D721Med (cell line): ENCODE measurements around the gene GNAT2.

Experiments used
- DNase-seq: peaks from one replicate; pipeline ENCODE4 v3.0.0; 2011; ENCODE audit warnings: low spot score; ENCODE audit not compliant: insufficient read length
- FAIRE-seq: peaks from 2 replicates; lab custom pipeline; 2011; peaks lifted over from hg19 to GRCh38; lab: Jason Lieb, UNC
- TF ChIP-seq, protein P1 (sequence below): IDR thresholded peaks from 2 replicates; pipeline ENCODE4 v1.5.1; 2012; ENCODE audit warnings: mild to moderate bottlenecking, control low read depth; ENCODE audit not compliant: insufficient read depth; ENCODE audit errors: missing control alignments

The GNAT2 gene

DNA sequence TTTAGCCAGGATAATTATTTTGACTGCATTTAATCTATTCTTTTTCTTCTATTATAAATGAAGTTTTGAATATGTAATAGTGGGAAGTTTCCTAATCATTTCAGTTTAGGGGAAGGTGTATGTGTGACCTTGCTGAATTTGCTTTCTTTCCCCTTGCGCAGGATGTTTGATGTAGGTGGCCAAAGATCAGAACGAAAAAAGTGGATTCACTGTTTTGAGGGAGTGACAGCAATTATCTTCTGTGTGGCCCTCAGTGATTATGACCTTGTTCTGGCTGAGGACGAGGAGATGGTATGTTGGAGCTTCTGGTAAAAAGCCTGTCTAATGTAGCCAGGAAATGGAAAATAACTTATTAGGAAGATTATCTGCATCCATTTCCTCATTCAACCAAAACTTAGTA is 33.4 kb downstream of the GNAT2 start:
- FAIRE-seq (no peak), DNase-seq (no peak)
- TF ChIP-seq, protein P1, sequence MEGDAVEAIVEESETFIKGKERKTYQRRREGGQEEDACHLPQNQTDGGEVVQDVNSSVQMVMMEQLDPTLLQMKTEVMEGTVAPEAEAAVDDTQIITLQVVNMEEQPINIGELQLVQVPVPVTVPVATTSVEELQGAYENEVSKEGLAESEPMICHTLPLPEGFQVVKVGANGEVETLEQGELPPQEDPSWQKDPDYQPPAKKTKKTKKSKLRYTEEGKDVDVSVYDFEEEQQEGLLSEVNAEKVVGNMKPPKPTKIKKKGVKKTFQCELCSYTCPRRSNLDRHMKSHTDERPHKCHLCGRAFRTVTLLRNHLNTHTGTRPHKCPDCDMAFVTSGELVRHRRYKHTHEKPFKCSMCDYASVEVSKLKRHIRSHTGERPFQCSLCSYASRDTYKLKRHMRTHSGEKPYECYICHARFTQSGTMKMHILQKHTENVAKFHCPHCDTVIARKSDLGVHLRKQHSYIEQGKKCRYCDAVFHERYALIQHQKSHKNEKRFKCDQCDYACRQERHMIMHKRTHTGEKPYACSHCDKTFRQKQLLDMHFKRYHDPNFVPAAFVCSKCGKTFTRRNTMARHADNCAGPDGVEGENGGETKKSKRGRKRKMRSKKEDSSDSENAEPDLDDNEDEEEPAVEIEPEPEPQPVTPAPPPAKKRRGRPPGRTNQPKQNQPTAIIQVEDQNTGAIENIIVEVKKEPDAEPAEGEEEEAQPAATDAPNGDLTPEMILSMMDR, result no peak

DNA sequence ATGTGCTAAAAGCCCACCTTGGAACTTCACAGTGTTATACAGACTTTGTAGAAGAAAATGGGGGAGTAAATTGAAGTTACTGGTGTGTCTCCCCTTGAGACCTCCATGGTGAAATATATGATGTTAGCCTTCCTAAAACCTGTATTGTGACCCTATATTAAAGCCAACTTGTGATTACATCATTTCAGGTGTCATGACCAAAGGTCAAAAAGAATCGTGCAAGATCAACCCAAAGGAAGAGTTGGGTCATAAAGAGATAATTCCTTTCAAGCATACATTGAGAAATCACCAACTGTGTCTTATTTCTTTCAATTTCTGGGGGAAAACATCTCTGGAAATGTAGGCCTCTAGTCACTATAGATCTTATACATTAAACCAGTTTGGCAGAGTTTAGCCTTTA is 34.6 kb downstream of the GNAT2 start:
- TF ChIP-seq, protein P1, result no peak
- DNase-seq (no peak), FAIRE-seq (no peak)

DNA sequence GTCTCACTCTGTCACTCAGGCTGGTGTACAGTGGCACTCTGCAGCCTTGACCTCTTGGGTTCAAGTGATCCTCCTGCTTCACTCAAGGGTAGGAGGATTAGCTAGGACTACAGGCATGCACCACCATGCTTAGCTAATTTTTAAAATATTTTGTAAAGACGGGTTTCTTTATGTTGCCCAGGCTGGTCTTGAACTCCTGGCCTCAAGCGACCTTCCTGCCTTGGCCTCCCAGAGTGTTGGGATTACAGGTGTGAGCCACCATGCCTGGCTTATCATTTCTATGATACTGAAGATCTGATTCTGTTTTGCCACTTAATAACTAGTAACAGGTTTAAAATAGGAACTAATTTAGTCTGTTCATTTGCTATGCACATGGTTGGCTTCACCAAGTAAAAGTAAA is 37.4 kb downstream of the GNAT2 start:
- no peak for FAIRE-seq
- TF ChIP-seq, protein P1, result no peak
- DNase-seq, result no peak

DNA sequence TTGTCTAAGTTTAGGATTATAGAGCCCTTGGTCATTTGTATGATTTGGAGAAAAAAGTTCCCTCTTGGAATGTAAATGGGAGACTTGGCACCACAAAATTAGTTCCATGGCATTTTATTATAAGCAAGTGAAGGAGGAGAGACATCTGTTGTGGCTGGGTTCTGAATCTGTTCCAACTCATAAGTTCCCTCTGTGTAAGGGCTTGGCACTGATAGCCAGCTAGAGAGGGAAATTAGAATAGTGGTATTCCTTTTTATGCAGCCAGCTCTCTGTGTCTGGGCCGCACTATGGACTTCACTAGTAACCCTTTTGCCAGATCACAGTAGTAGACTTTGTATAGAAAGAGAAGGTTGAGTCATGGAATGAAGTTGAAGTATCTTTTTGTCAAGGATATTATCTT is 39.9 kb downstream of the GNAT2 start:
- DNase-seq (no peak), FAIRE-seq (no peak)
- TF ChIP-seq, protein P1, result no peak

DNA sequence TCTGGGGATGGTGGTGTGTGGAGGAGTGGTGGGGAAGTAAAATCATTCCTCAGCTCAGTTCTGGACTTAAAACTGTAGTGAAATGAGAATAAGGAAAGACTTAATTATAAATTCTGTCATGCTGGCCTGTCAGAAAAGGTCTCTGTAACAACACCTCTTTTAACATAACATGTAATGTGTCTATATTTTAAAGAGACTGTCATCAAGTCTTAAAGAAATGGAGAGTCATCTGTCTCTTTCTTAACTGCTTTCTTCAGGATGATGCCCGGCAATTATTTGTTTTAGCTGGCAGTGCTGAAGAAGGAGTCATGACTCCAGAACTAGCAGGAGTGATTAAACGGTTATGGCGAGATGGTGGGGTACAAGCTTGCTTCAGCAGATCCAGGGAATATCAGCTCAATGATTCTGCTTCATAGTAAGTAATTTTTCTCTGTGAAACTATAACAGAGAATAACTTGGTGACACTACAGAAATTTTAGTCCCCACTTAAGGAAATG is 40.4 kb downstream of the GNAT2 start:
- no peak for DNase-seq
- TF ChIP-seq, protein P1, result no peak
- no peak for FAIRE-seq

DNA sequence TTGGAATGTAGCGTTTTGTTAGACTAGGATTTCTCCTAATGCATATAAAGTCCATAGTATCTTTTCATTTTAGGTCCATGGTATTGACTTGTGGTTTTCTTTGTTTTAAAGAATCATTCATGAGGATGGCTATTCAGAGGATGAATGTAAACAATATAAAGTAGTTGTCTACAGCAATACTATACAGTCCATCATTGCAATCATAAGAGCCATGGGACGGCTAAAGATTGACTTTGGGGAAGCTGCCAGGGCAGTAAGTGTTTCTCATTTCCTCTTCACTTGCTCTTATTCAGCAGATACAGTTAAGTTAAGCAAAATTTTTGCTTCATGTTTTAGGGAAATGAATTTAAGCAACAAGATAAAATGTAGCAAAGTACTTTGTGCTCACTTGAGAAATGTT is 45.6 kb downstream of the GNAT2 start:
- TF ChIP-seq, protein P1, result no peak
- no peak for FAIRE-seq
- DNase-seq, result no peak

DNA sequence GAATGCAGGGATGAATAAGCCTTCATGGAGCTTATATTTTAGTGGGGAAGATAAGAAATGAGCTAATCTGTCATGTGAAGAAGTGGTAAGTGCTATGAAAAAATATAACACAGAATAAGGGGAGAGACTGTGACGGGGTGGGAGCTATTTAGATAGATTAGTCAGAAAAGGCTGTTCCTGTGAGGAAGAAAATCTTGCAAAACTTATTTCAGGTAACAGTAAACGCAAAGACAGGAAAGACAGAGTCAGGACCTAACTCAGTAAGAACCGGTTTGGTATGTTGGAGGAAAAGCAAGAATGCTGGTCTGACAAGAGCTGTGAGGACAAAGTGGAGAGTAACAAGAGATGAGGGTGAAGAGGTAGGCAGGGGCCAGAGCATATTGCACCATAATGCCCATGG is 49.0 kb downstream of the GNAT2 start:
- TF ChIP-seq, protein P1, result no peak
- DNase-seq (no peak), FAIRE-seq (no peak)
